ENCODE measurements around the gene STARD3NL.

The STARD3NL gene

GRCh38 chr7:38215735-38216670 is 38.0 kb downstream of the STARD3NL start:
- peaks cover 32% of the 10 kb centered on the region for H3K36me3 ChIP-seq

GRCh38 chr7:38217672-38218071 is 39.6 kb downstream of the STARD3NL start:
- no peak for TF ChIP-seq CTCF (IDR thresholded peaks at IDR 0.05; ENCODE audit: low read depth, low read length)
- Histone ChIP-seq H3K4me3 (ENCODE audit: low read depth, low read length) (no peak overlapping the region), H3K36me3 (peaks cover 46% of the 10 kb centered on the region), H3K27me3 (ENCODE audit: insufficient read depth, low read depth, severe bottlenecking) (no peaks in the 10 kb centered on the region), H3K27ac (peak overlapping the region; percentile 29), H3K9me3 (ENCODE audit: severe bottlenecking) (no peaks in the 10 kb centered on the region)
- DNase-seq: peak; percentile 61

More at GRCh38 chr7:38215735-38216670, 38.0 kb downstream of the STARD3NL start:
- Histone ChIP-seq H3K4me3 (ENCODE audit: low read depth, low read length) (no peak overlapping the region), H3K27me3 (ENCODE audit: insufficient read depth, low read depth, severe bottlenecking) (no peaks in the 10 kb centered on the region), H3K9me3 (ENCODE audit: severe bottlenecking) (no peaks in the 10 kb centered on the region), H3K27ac (peak overlapping the region; percentile 25)
- DNase-seq: peak; percentile 90
- TF ChIP-seq CTCF (IDR thresholded peaks at IDR 0.05; ENCODE audit: low read depth, low read length): peak; percentile 94

- Histone ChIP-seq H3K9me3 (ENCODE audit: severe bottlenecking) (no peaks in the 10 kb centered on the region), H3K27me3 (ENCODE audit: insufficient read depth, low read depth, severe bottlenecking) (no peaks in the 10 kb centered on the region), H3K27ac (no peak overlapping the region), H3K4me3 (ENCODE audit: low read depth, low read length) (no peak overlapping the region), H3K36me3 (peaks cover 50% of the 10 kb centered on the region)
- DNase-seq: no peak
- no peak for TF ChIP-seq CTCF (IDR thresholded peaks at IDR 0.05; ENCODE audit: low read depth, low read length)
These were observed 42.4 kb downstream of the STARD3NL start for GRCh38 chr7:38220452-38220851.

GRCh38 chr7:38222481-38223096 is 44.5 kb downstream of the STARD3NL start:
- no peaks in the 10 kb centered on the region for H3K27me3 ChIP-seq (ENCODE audit: insufficient read depth, low read depth, severe bottlenecking)
- no peak overlapping the region for H3K4me3 ChIP-seq (ENCODE audit: low read depth, low read length)
- H3K27ac ChIP-seq: no peak overlapping the region
- peak; percentile 57 for TF ChIP-seq CTCF (IDR thresholded peaks at IDR 0.05; ENCODE audit: low read depth, low read length)
- DNase-seq: no peak
- peaks cover 42% of the 10 kb centered on the region for H3K36me3 ChIP-seq
- no peaks in the 10 kb centered on the region for H3K9me3 ChIP-seq (ENCODE audit: severe bottlenecking)

- no peaks in the 10 kb centered on the region for H3K9me3 ChIP-seq (ENCODE audit: severe bottlenecking)
- DNase-seq: no peak
- no peak overlapping the region for H3K4me3 ChIP-seq (ENCODE audit: low read depth, low read length)
- H3K36me3 ChIP-seq: peaks cover 46% of the 10 kb centered on the region
- TF ChIP-seq CTCF (IDR thresholded peaks at IDR 0.05; ENCODE audit: low read depth, low read length): no peak
- H3K27ac ChIP-seq: no peak overlapping the region; the same call in 1 of the 2 replicates
- H3K27me3 ChIP-seq (ENCODE audit: insufficient read depth, low read depth, severe bottlenecking): no peaks in the 10 kb centered on the region
These were observed 45.3 kb downstream of the STARD3NL start for GRCh38 chr7:38223306-38223705.

Data from WERI-Rb-1 (cell line).